Activated CD8-positive, alpha-beta T cell treated with anti-CD3 and anti-CD28 coated beads for 36 hours (primary cell): Measurements from ENCODE around the gene R3HDM2. TPM values are rescaled to one million over a fixed set of nuclear protein-coding genes. Genes with fewer than 3 reads are reported as not detected.

Source experiments
- ATAC-seq: fragments of 200-7000 bp; cut with Tn5 transposase; one replicate; pipeline ENCODE4 v1.10.0; 2021; ENCODE audit warnings: mild to moderate bottlenecking, moderate library complexity
- CTCF ChIA-PET: fragments of 350-600 bp; sonication (Branson Sonifier 250); formaldehyde crosslinking; loops from one replicate; lab custom pipeline; 2021; ENCODE audit warnings: antibody characterized with exemption; lab: Charles Lee
- POLR2A ChIA-PET: fragments of 350-600 bp; sonication (Branson Sonifier 250); formaldehyde crosslinking; loops from one replicate; lab custom pipeline; 2021; ENCODE audit warnings: antibody characterized with exemption; lab: Charles Lee
- DNase-seq: peaks from one replicate; pipeline ENCODE4 v3.0.0-alpha.2; 2020
- H3K27ac Mint-ChIP-seq: one replicate; pipeline ENCODE4 v1.8.0; 2021; ENCODE audit warnings: mild to moderate bottlenecking, mixed read lengths
- H3K27me3 Mint-ChIP-seq: one replicate; pipeline ENCODE4 v1.8.0; 2021; ENCODE audit warnings: mixed read lengths
- H3K36me3 Mint-ChIP-seq: one replicate; pipeline ENCODE4 v1.8.0; 2021; ENCODE audit warnings: low read depth, mixed read lengths
- H3K4me1 Mint-ChIP-seq: one replicate; pipeline ENCODE4 v1.8.0; 2021; ENCODE audit warnings: low read depth, mixed read lengths
- H3K4me3 Mint-ChIP-seq: one replicate; pipeline ENCODE4 v1.8.0; 2021; ENCODE audit warnings: mild to moderate bottlenecking, moderate library complexity, mixed read lengths
- H3K9me3 Mint-ChIP-seq: one replicate; pipeline ENCODE4 v1.8.0; 2021; ENCODE audit warnings: mixed read lengths
- intact Hi-C: fragments of 100-400 bp; cut with micrococcal nuclease; formaldehyde crosslinking; loops from one replicate; pipeline ENCODE4 v1.10.0; 2022
- total RNA-seq, 2 experiments: library from RNA; stranded (reverse); gene quantifications; one replicate each; pipeline ENCODE4 v1.2.3, GENCODE V29; 2021
- TF ChIP-seq, protein P1 (sequence below): fragments of 200-600 bp; IDR thresholded peaks from one replicate; pipeline ENCODE4 v1.8.0; 2022; ENCODE audit warnings: antibody characterized with exemption, mild to moderate bottlenecking

R3HDM2 gene
- total RNA-seq, 2 experiments from 2014 or later, result 33.2 to 44.0 TPM

- DNase-seq (peak; percentile 64), ATAC-seq (no peak)
- TF ChIP-seq, protein P1, sequence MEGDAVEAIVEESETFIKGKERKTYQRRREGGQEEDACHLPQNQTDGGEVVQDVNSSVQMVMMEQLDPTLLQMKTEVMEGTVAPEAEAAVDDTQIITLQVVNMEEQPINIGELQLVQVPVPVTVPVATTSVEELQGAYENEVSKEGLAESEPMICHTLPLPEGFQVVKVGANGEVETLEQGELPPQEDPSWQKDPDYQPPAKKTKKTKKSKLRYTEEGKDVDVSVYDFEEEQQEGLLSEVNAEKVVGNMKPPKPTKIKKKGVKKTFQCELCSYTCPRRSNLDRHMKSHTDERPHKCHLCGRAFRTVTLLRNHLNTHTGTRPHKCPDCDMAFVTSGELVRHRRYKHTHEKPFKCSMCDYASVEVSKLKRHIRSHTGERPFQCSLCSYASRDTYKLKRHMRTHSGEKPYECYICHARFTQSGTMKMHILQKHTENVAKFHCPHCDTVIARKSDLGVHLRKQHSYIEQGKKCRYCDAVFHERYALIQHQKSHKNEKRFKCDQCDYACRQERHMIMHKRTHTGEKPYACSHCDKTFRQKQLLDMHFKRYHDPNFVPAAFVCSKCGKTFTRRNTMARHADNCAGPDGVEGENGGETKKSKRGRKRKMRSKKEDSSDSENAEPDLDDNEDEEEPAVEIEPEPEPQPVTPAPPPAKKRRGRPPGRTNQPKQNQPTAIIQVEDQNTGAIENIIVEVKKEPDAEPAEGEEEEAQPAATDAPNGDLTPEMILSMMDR, result no peak
- H3K27me3 Mint-ChIP-seq, result no peaks in the 10 kb centered on the region
- H3K27ac Mint-ChIP-seq, result peak within 1 kb of the TSS; percentile 84
- H3K9me3 Mint-ChIP-seq, result no peaks in the 10 kb centered on the region
- intact Hi-C loops, result loop anchor here (5.0 to 10.0 kb wide), 2 partner anchors 150 to 192 kb away; no protein-coding TSS in a partner anchor
- peaks cover 39% of the 10 kb centered on the region for H3K4me1 Mint-ChIP-seq
- POLR2A ChIA-PET, result interaction anchor here (1.5 kb wide), 1 partner anchor 26 kb away, joined by 7 read pairs; no protein-coding TSS in a partner anchor
- H3K4me3 Mint-ChIP-seq, result peak within 1 kb of the TSS; percentile 81
- CTCF ChIA-PET, result interaction anchor here (0.8 to 7.1 kb wide), 39 partner anchors 9 to 241 kb away, joined by 3 to 118 read pairs (median 5); partner anchors contain the start of genes INHBC and MARS1
- no peaks in the 10 kb centered on the region for H3K36me3 Mint-ChIP-seq
Observed at GRCh38 chr12:57454566-57455373, 23.9 kb upstream of the R3HDM2 start, which contains the start of gene INHBE. TSS of gene INHBE (plus strand) at chr12:57455307. CDS start at chr12:57455537, 230 bp downstream.

DNA sequence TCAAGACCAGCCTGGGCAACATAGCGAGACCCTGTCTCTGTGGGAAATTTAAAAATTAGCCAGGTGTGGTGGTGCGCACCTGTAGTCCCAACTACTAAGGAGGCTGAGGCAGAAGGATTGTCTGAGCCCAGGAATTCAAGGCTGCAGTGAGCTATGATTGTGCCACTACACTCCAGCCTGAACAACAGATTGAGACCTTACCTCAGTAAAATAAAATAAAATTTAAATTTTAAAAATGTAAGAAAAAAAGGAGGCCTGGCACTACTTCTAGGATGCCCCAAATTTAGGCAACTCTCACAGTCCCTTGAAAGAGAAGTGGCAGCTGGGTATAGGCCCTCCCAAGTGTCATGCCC is 23.3 kb upstream of the R3HDM2 start:
- CTCF ChIA-PET, result interaction anchor here (1.0 to 7.1 kb wide), 13 partner anchors 9 to 240 kb away, joined by 3 to 118 read pairs (median 14); partner anchors contain the start of gene INHBC
- no peaks in the 10 kb centered on the region for H3K36me3 Mint-ChIP-seq
- peaks cover 35% of the 10 kb centered on the region for H3K4me1 Mint-ChIP-seq
- peak overlapping the region; percentile 81 for H3K4me3 Mint-ChIP-seq
- TF ChIP-seq, protein P1, result no peak
- intact Hi-C loops, result loop anchor here (10.0 kb wide), 1 partner anchor 149 kb away; no protein-coding TSS in a partner anchor
- no peaks in the 10 kb centered on the region for H3K27me3 Mint-ChIP-seq
- H3K9me3 Mint-ChIP-seq, result no peaks in the 10 kb centered on the region
- ATAC-seq (no peak), DNase-seq (no peak)
- POLR2A ChIA-PET, result no interaction called here
- peak overlapping the region; percentile 84 for H3K27ac Mint-ChIP-seq

DNA sequence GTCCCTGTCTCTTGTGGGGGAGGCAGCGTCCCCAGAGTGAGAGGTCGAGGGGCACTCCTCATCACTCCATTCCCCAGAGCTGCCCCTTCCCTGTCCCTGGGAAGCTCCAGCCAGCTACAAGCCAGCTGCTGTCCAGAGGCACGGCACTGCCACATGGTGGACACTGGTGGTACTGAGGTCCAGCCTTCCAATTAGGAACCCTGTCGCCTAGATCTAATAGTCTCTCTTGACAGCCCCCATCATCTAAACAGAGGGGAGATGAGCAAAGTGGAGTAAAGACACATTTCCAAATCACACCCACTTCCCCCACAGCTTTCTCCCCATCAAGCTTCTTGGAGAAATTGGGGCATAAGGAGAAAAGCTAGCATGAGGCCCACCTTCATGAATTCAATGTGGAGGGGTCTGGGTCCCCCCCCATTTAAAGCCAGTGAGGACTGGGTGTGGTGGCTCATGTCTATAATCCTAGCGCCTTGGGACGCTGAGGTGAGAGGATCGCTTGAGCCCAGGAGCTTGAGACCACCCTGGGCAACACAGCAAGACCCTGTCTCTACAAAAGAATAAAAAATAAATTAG is 22.2 kb upstream of the R3HDM2 start:
- POLR2A ChIA-PET, result interaction anchor here (0.8 to 1.5 kb wide), 7 partner anchors 8 to 210 kb away, joined by 3 to 5 read pairs (median 4); no protein-coding TSS in a partner anchor
- H3K36me3 Mint-ChIP-seq, result no peaks in the 10 kb centered on the region
- ATAC-seq (peak; percentile 48), DNase-seq (peak; percentile 81)
- TF ChIP-seq, protein P1, result peak; percentile 87
- no peaks in the 10 kb centered on the region for H3K9me3 Mint-ChIP-seq
- peak overlapping the region; percentile 9 for H3K27ac Mint-ChIP-seq
- intact Hi-C loops, result loop anchor here (10.0 kb wide), 1 partner anchor 148 kb away; no protein-coding TSS in a partner anchor
- peaks cover 28% of the 10 kb centered on the region for H3K4me1 Mint-ChIP-seq
- H3K4me3 Mint-ChIP-seq, result peak overlapping the region; percentile 31
- H3K27me3 Mint-ChIP-seq, result no peaks in the 10 kb centered on the region
- CTCF ChIA-PET, result interaction anchor here (0.6 to 7.1 kb wide), 50 partner anchors 8 to 342 kb away, joined by 3 to 118 read pairs (median 4); partner anchors contain the start of genes INHBC, SHMT2, STAC3 and STAT6

- no peaks in the 10 kb centered on the region for H3K9me3 Mint-ChIP-seq
- peak; percentile 45 for ATAC-seq
- peak; percentile 55 for DNase-seq
- intact Hi-C loops, result loop anchor here (10.0 kb wide), 1 partner anchor 148 kb away; no protein-coding TSS in a partner anchor
- peak overlapping the region; percentile 31 for H3K4me3 Mint-ChIP-seq
- peak overlapping the region; percentile 9 for H3K27ac Mint-ChIP-seq
- POLR2A ChIA-PET, result interaction anchor here (0.8 to 1.5 kb wide), 10 partner anchors 8 to 209 kb away, joined by 3 to 5 read pairs (median 3); no protein-coding TSS in a partner anchor
- TF ChIP-seq, protein P1, result no peak
- H3K4me1 Mint-ChIP-seq, result peaks cover 28% of the 10 kb centered on the region
- CTCF ChIA-PET, result interaction anchor here (0.6 to 7.1 kb wide), 54 partner anchors 8 to 341 kb away, joined by 3 to 118 read pairs (median 4); partner anchors contain the start of genes INHBC, SHMT2, STAC3 and STAT6
- H3K27me3 Mint-ChIP-seq, result no peaks in the 10 kb centered on the region
- no peaks in the 10 kb centered on the region for H3K36me3 Mint-ChIP-seq
Observed at GRCh38 chr12:57452181-57452936, 21.5 kb upstream of the R3HDM2 start.
